ENCODE measurements around the gene AREG. TPM values are rescaled to one million over a fixed set of nuclear protein-coding genes. Genes with fewer than 3 reads are reported as not detected.

The AREG gene
- total and polyA plus RNA-seq, 9 of the 15 experiments (the other 6 are each of a cell fraction or from before 2014, with no cell fraction given), result 1.4 to 7.7 (median 5.4) TPM

DNA sequence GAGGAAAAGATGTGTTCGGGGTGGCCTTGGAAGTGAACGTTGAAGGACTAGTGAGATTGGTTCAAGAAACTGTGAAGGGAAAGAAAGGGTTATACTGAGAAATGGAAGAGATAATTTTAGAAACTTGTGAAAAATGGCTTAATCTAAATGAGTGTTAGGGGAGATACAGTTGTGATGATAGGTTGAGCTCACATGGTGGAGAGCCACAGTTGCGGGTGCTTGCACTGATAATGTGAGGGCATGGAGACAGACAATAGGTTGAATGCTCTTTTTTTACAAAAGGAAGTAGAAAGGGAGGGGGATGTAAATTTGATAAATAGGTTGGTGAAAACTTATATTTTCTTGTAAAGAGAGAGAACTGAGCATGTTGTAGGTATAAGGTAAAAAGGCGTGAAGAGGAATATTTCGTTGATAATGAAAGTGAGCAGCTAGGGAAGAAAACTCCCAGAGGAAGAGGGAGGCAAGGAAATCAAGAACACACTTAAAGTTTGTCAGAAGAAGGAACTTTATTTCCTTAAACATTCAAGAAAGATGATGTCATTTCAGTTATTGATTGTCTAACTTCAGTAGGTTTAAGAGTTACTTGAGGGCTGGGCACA is 8.2 kb downstream of the AREG start:
- Histone ChIP-seq H3K9me1 (ENCODE audit: control insufficient read depth, insufficient read depth, low read length) (no peaks in the 10 kb centered on the region), H3K4me2 (ENCODE audit: insufficient read depth, low read length) (peak overlapping the region; percentile 61), H4K20me1 (replicated peaks; ENCODE audit: control insufficient read depth, insufficient read depth, low read length) (no peaks in the 10 kb centered on the region), H3K9ac (ENCODE audit: insufficient read depth in 1 of 2, low read depth in 2 of 2, low read length in 2 of 2) (peak overlapping the region in 1 of 2 experiments; percentile 55; a peak in 2 of 4 replicates), H3K79me2 (ENCODE audit: control insufficient read depth, insufficient read depth, low read length) (no peaks in the 10 kb centered on the region; the same call in 2 of the 3 replicates), H3K27ac (ENCODE audit: extremely low read depth, low read depth, low read length) (peak overlapping the region; percentile 78), H3K4me1 (replicated peaks in 1 of 2; ENCODE audit: control insufficient read depth in 2 of 2, insufficient read depth in 2 of 2, low read length in 2 of 2) (peaks cover 5 to 32% of the 10 kb centered on the region in 2 experiments; a peak in 3 of 5 replicates), H3K36me3 (ENCODE audit: control insufficient read depth, insufficient read depth, low read length) (peaks cover 10% of the 10 kb centered on the region; the same call in 1 of the 3 replicates), H3K9me3 (replicated peaks; ENCODE audit: control insufficient read depth, insufficient read depth, low read depth, low read length) (no peaks in the 10 kb centered on the region), H3K27me3 (ENCODE audit: control insufficient read depth in 2 of 2, insufficient read depth in 2 of 2, low read length in 2 of 2) (no peaks in the 10 kb centered on the region), H3K4me3 (no peak overlapping the region), H2AFZ (ENCODE audit: low read depth, low read length) (peak overlapping the region; percentile 83)
- in situ Hi-C loops (cut with MboI), result no loop called here
- CTCF ChIA-PET (ENCODE audit: low intra/inter-chr PET ratio), result no interaction called here
- intact Hi-C loops (cut with micrococcal nuclease), result loop anchor here (2.0 kb wide), 1 partner anchor 80 kb away; no protein-coding TSS in a partner anchor
- POLR2A ChIA-PET, result interaction anchor here (0.7 to 1.1 kb wide), 3 partner anchors 10 to 16 kb away, joined by 3 read pairs; no protein-coding TSS in a partner anchor
- peak; percentile 77 for ATAC-seq
- BruUV-seq (replicated peaks), result no TSS peak
- DNase-seq (ENCODE audit: extremely low read depth in 1 of 4, low spot score in 3 of 4), result peak in 3 of 4 experiments; percentile 7 to 87 (median 77)
- WGBS (ENCODE audit: insufficient coverage, low coverage, missing lambda C conversion rate), result 2% methylated on average over 5 of the region's 5 CpGs
- peak; percentile 93 for FAIRE-seq
- TF ChIP-seq MNT (conservative IDR thresholded peaks at IDR 0.05) (peak; percentile 27 to 59; a peak in 2 of 4 replicates), KLF10 (CRISPR knock-in tag; IDR thresholded peaks at IDR 0.05) (no peak), ZNF57 (CRISPR knock-in tag; IDR thresholded peaks at IDR 0.05) (no peak), CREBBP (IDR thresholded peaks at IDR 0.05; ENCODE audit: low read depth, low read length) (no peak), GTF2E2 (tag; IDR thresholded peaks at IDR 0.05) (0 out of 2 replicates have a peak, but pooled peaks have one; percentile 9), NFRKB (IDR thresholded peaks at IDR 0.05; ENCODE audit: low read depth) (0 out of 2 replicates have a peak, but pooled peaks have one; percentile 67), MCM2 (IDR thresholded peaks at IDR 0.05; ENCODE audit: low read depth) (no peak), SMARCC2 (IDR thresholded peaks at IDR 0.05; ENCODE audit: low read depth) (peak; percentile 36; the same call in 1 of the 2 replicates), ZNF384 (IDR thresholded peaks at IDR 0.05; ENCODE audit: low read depth, low read length) (peak; percentile 48; the same call in 1 of the 2 replicates), ATF7 (IDR thresholded peaks at IDR 0.05) (peak; percentile 65; the same call in 1 of the 2 replicates), ARNT (IDR thresholded peaks at IDR 0.05) (0 out of 4 replicates have a peak, but pooled peaks have one; percentile 18 to 57), E2F6 (IDR thresholded peaks at IDR 0.05; ENCODE audit: borderline replicate concordance in 1 of 2, extremely low read depth in 1 of 2, insufficient read depth in 1 of 2, insufficient read length in 1 of 2, low read depth in 1 of 2, low read length in 1 of 2, poor library complexity in 1 of 2, severe bottlenecking in 1 of 2) (peak in 1 of 2 experiments; percentile 13), SMARCA4 (IDR thresholded peaks at IDR 0.05) (peak; percentile 93), NR2C1 (IDR thresholded peaks at IDR 0.05) (no peak), NR2C1 (tag; IDR thresholded peaks at IDR 0.05) (no peak), POLR2AphosphoS5 (IDR thresholded peaks at IDR 0.05; ENCODE audit: control insufficient read depth, insufficient read depth, low read depth, low read length) (peak; percentile 53; the same call in 1 of the 2 replicates), FOXA1 (IDR thresholded peaks at IDR 0.05; ENCODE audit: borderline replicate concordance) (no peak), ZNF175 (CRISPR knock-in tag; IDR thresholded peaks at IDR 0.05; ENCODE audit: low read depth) (peak; percentile 72; the same call in 1 of the 2 replicates)
- TF ChIP-seq, protein P1, sequence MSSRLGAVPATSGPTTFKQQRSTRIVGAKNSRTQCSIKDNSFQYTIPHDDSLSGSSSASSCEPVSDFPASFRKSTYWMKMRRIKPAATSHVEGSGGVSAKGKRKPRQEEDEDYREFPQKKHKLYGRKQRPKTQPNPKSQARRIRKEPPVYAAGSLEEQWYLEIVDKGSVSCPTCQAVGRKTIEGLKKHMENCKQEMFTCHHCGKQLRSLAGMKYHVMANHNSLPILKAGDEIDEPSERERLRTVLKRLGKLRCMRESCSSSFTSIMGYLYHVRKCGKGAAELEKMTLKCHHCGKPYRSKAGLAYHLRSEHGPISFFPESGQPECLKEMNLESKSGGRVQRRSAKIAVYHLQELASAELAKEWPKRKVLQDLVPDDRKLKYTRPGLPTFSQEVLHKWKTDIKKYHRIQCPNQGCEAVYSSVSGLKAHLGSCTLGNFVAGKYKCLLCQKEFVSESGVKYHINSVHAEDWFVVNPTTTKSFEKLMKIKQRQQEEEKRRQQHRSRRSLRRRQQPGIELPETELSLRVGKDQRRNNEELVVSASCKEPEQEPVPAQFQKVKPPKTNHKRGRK (tag; IDR thresholded peaks at IDR 0.05), result peak; percentile 55

Measured in K562 (cell line).